Liver (tissue), 3 donors: ENCODE data around the gene AP1S3.

ENCODE experiments used
- ATF3 ChIP-seq: IDR thresholded peaks from 2 replicates; pipeline ENCODE4 v1.6.1; 2016; ENCODE audit warnings: antibody characterized with exemption
- FOXA1 ChIP-seq: IDR thresholded peaks from 2 replicates; pipeline ENCODE4 v1.6.1; 2016; ENCODE audit warnings: antibody characterized with exemption
- GABPA ChIP-seq, 2 donors: IDR thresholded peaks in 1 of 2; conservative IDR thresholded peaks in 1 of 2; 2 replicates each; pipeline ENCODE4 v1.6.1; 2016; ENCODE audit warnings: antibody characterized with exemption in 2 of 2, mild to moderate bottlenecking in 1 of 2, moderate library complexity in 1 of 2
- HNF4A ChIP-seq, 2 donors: conservative IDR thresholded peaks; 2 replicates each; pipeline ENCODE4 v1.6.1; 2016; ENCODE audit warnings: antibody characterized with exemption in 2 of 2, mild to moderate bottlenecking in 2 of 2
- JUND ChIP-seq, 2 donors: IDR thresholded peaks; 2 replicates each; pipeline ENCODE4 v1.6.1; 2016; ENCODE audit warnings: antibody characterized with exemption in 2 of 2
- MAX ChIP-seq: IDR thresholded peaks from 2 replicates; pipeline ENCODE4 v1.6.1; 2016; ENCODE audit warnings: antibody characterized with exemption
- NR2F2 ChIP-seq: IDR thresholded peaks from 2 replicates; pipeline ENCODE4 v1.6.1; 2016; ENCODE audit warnings: antibody characterized with exemption
- RAD21 ChIP-seq, 2 donors: IDR thresholded peaks; 2 replicates each; pipeline ENCODE4 v1.6.1; 2016; ENCODE audit warnings: antibody characterized with exemption in 2 of 2, mild to moderate bottlenecking in 2 of 2
- REST ChIP-seq: IDR thresholded peaks from 2 replicates; pipeline ENCODE4 v1.6.1; 2016; ENCODE audit warnings: antibody characterized with exemption, mild to moderate bottlenecking
- SP1 ChIP-seq: IDR thresholded peaks from 2 replicates; pipeline ENCODE4 v1.6.1; 2018; ENCODE audit warnings: antibody characterized with exemption, mild to moderate bottlenecking
- TAF1 ChIP-seq: conservative IDR thresholded peaks from 2 replicates; pipeline ENCODE4 v1.6.1; 2016; ENCODE audit warnings: antibody characterized with exemption, mild to moderate bottlenecking
- YY1 ChIP-seq: IDR thresholded peaks from 2 replicates; pipeline ENCODE4 v1.6.1; 2016; ENCODE audit warnings: antibody characterized with exemption, mild to moderate bottlenecking
- TF ChIP-seq, protein P1 (sequence below): fragments of 150-350 bp; IDR thresholded peaks from 2 replicates; pipeline ENCODE4 v1.5.1; 2017; ENCODE audit warnings: improper control_type of control experiment, low read depth, low read length; ENCODE audit not compliant: missing input control
- donor health status: healthy.
- donor health status: healthy.

DNA sequence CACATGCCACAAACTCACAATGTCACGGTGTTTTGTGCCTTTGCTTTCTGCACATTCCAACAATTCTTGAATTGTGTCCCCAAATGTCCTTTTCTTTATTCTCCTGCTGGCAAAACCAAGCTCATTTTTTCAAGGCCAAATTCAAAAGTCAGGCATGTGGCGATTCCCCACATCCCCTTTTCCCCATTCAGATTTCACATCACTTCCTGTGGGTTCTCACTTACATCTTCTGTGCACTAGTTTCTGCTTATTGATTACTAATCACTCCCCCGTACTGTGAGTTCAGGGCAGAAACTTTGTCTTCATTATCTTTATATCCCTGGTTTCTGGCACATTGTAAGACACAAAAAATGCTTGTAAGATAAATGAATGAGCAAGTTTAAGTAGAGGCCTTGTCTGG, 69.2 kb downstream of the AP1S3 start:
- TF ChIP-seq, protein P1, sequence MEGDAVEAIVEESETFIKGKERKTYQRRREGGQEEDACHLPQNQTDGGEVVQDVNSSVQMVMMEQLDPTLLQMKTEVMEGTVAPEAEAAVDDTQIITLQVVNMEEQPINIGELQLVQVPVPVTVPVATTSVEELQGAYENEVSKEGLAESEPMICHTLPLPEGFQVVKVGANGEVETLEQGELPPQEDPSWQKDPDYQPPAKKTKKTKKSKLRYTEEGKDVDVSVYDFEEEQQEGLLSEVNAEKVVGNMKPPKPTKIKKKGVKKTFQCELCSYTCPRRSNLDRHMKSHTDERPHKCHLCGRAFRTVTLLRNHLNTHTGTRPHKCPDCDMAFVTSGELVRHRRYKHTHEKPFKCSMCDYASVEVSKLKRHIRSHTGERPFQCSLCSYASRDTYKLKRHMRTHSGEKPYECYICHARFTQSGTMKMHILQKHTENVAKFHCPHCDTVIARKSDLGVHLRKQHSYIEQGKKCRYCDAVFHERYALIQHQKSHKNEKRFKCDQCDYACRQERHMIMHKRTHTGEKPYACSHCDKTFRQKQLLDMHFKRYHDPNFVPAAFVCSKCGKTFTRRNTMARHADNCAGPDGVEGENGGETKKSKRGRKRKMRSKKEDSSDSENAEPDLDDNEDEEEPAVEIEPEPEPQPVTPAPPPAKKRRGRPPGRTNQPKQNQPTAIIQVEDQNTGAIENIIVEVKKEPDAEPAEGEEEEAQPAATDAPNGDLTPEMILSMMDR: no peak
- TF ChIP-seq GABPA (IDR thresholded peaks at IDR 0.05 in 1 of 2, conservative IDR thresholded peaks at IDR 0.05 in 1 of 2): no peak
- no peak for TF ChIP-seq SP1
- TF ChIP-seq HNF4A (conservative IDR thresholded peaks at IDR 0.05): no peak
- no peak for TF ChIP-seq REST
- no peak for TF ChIP-seq JUND (IDR thresholded peaks at IDR 0.05)
- TF ChIP-seq TAF1: no peak
- no peak for TF ChIP-seq FOXA1
- no peak for TF ChIP-seq ATF3
- no peak for TF ChIP-seq NR2F2
- TF ChIP-seq MAX: no peak
- TF ChIP-seq YY1: no peak
- no peak for TF ChIP-seq RAD21 (IDR thresholded peaks at IDR 0.05)
